ENCODE data around the gene ENTHD1. TPM values are rescaled to one million over a fixed set of nuclear protein-coding genes. Genes with fewer than 3 reads are reported as not detected.
A peak's percentile ranks its signal among the peaks of the same experiment; 100 is the strongest.

The ENTHD1 gene
- total and polyA plus RNA-seq, 9 of the 15 experiments (the other 6 are each of a cell fraction or from before 2014, with no cell fraction given): 0.13 to 0.98 (median 0.35) TPM

DNA sequence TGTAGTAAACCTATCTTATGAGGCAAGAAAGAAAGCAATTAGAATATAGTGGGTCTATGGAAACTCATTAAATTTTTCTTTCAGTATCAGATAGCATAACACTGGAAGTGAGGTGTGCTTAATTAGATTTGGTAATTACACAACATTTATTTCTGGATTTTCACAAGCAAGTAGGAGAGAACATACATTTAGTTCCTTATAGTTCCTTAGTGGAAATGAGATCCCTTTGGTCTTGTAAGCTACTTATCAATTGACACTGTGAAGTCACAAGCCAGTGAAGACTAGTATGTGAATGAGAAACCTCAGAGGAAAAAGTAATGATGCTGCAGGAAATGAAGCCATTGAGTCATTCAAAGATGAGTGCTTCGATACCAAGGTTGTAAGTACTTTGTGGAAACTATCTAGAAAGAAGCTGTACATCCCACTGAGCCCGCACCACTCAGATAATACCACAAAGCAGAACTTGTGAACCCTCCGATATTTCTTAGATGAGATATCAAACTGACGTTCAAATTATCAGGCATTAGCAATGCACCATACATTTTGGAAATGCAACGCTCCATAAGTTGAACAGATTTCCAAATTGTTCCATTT is 53.5 kb downstream of the ENTHD1 start (continued):
- TF ChIP-seq ZNF407 (IDR thresholded peaks at IDR 0.05; ENCODE audit: low read depth) (no peak), POLR2H (tag; IDR thresholded peaks at IDR 0.05; ENCODE audit: low read depth) (peak; percentile 35), ARID1B (IDR thresholded peaks at IDR 0.05) (peak; percentile 88), KHSRP (IDR thresholded peaks at IDR 0.05) (no peak), ZNF217 (CRISPR knock-in tag; IDR thresholded peaks at IDR 0.05) (no peak), DDX20 (tag; IDR thresholded peaks at IDR 0.05; ENCODE audit: low read depth) (no peak), CTBP1 (IDR thresholded peaks at IDR 0.05; ENCODE audit: borderline replicate concordance) (0 out of 2 replicates have a peak, but pooled peaks have one; percentile 30), HDAC1 (IDR thresholded peaks at IDR 0.05) (peak in 1 of 2 experiments; percentile 42; a peak in 1 of 4 replicates), ZC3H8 (IDR thresholded peaks at IDR 0.05) (no peak), PTRF (tag; IDR thresholded peaks at IDR 0.05) (no peak), HDAC8 (tag; IDR thresholded peaks at IDR 0.05) (no peak), HES1 (IDR thresholded peaks at IDR 0.05; ENCODE audit: low read depth) (peak; percentile 50; the same call in 1 of the 2 replicates), RCOR1 (IDR thresholded peaks at IDR 0.05; ENCODE audit: borderline replicate concordance in 1 of 2, low read depth in 2 of 2, low read length in 2 of 2) (peak in 1 of 2 experiments; percentile 85; a peak in 2 of 4 replicates)
- TF ChIP-seq, protein P1, sequence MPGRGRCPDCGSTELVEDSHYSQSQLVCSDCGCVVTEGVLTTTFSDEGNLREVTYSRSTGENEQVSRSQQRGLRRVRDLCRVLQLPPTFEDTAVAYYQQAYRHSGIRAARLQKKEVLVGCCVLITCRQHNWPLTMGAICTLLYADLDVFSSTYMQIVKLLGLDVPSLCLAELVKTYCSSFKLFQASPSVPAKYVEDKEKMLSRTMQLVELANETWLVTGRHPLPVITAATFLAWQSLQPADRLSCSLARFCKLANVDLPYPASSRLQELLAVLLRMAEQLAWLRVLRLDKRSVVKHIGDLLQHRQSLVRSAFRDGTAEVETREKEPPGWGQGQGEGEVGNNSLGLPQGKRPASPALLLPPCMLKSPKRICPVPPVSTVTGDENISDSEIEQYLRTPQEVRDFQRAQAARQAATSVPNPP (IDR thresholded peaks at IDR 0.05; ENCODE audit: borderline replicate concordance, insufficient read depth, insufficient read length): no peak
- TF ChIP-seq, protein P2, sequence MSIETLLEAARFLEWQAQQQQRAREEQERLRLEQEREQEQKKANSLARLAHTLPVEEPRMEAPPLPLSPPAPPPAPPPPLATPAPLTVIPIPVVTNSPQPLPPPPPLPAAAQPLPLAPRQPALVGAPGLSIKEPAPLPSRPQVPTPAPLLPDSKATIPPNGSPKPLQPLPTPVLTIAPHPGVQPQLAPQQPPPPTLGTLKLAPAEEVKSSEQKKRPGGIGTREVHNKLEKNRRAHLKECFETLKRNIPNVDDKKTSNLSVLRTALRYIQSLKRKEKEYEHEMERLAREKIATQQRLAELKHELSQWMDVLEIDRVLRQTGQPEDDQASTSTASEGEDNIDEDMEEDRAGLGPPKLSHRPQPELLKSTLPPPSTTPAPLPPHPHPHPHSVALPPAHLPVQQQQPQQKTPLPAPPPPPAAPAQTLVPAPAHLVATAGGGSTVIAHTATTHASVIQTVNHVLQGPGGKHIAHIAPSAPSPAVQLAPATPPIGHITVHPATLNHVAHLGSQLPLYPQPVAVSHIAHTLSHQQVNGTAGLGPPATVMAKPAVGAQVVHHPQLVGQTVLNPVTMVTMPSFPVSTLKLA (conservative IDR thresholded peaks at IDR 0.05): peak in 1 of 2 experiments; percentile 30; a peak in 1 of 4 replicates

Data from K562 (cell line).